ENCODE data around the gene KDM8.

The KDM8 gene

DNA sequence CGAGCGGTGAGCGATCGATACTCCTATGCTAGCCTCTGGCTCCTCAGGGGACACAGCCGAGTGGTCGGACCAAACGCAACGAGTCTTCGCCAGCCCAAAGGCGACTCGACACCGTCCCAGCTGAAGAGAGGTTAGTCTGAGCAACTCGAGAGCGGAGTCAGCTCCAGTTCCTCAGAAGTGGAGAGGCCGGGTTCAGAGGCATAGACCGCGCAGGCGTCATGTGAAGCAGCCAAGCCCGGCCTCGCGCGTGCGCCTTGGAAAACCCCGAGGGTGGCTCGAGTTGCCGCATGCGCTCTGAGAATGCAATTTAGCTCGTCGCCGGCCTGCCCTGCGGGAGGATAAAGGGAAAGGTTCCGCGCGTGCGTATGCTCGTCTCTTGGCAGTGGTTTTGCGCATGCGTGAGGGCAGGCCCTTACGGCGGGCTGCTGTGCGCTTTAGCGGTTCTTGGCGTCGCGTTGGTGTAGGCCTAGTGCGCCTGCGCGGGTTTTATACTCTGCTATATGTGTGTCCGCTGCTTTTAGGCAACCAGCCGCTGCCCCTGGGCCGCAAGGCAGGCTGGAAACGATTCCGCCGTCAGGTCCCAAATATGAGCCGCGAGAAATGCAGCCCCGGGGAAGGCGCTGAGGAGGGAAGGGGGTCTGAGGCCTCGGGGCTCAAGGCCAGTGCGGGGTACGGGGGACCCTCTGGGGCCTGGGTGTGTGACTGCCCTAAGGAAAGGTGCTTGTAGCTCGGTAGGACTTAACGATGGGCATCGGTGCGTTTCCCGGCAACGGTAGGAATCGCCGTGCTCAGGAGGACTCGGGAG is at the start of gene KDM8:
KDM8 (plus strand) TSS at position 20 of the 805 bp plus-strand sequence. CDS start 6,598 bp downstream, outside the sequence.
- peak; percentile 99 to 100 for DNase-seq

- DNase-seq = peak in 1 of 2 experiments; percentile 31
Observed at GRCh38 chr16:27154705-27155521, 48.4 kb upstream of the KDM8 start.

DNA sequence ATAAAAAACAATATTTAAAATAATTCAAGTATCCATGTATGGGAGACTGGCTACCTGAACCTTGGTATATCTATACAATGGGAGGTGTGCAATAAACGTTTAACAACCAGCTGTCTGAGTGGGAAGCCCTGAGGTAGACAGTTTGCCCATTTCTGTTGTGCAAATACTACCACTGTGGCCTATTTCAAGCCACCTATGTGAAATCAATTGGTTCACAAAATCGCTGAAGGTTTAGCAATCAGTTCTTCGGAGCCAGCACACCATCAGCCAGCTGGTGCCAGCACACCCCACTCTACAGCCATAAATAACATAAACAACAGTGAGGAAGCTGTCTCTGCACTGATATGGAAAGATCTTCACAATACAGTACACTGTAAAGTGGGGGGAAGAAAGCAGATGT is 46.7 kb upstream of the KDM8 start:
- DNase-seq = no peak

DNA sequence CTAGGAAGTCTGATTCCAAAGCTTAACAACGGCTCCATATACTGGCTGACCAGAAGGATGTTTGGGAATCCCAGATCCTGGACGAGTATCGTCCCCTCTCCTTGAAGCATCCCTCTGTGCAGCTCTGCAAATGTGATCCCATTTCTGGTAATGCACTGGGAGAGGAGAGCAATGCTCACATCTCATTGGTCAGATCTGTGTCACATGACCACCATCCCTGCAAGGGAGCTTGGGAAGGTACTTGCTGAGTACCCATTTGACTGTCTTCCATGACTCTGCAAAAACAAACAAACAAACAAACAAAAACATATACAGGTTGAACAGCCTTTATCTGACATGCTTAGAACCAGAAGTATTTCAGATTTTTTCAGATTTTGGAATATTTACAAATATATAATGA is 41.9 kb upstream of the KDM8 start:
- no peak for DNase-seq

DNA sequence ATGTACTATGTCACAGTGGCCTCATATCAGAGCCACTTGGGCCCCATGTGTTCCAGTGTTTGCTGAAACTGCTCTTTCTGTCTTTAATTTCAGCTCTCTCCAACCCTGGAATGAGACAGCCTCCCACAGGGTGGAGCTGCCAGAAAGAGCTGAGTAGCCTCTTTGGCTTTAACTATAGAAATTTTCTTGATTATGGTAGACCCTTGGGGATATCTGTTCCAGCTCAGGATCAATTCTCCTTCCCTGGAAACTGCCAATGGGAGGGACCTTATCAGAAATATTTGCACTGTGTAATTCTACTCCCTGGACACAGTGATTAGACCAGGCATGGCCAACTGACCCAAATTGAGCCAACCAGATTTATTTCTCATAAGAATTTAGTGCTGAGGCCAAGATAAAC is 39.0 kb upstream of the KDM8 start:
- no peak for DNase-seq

DNA sequence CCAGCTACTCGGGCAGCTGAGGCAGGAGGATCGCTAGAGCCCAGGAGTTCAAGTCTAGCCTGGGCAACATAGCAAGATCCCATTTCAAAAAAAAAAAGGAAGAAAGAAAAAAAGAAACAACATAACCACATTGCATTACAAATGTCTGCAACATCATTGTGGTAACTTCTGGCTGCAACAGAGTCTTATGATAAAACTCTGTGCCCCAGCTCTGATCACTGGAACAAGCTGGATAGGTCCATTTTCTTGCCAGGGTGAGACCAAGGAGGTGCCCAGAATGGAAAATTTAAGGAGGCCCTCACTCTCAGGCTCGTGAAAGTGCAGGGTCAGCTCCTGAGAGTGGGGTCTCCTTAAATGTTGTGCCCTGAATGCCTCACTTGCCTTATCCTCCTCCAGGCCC is 37.8 kb upstream of the KDM8 start:
- DNase-seq = no peak

GRCh38 chr16:27168790-27169189 is 34.5 kb upstream of the KDM8 start:
- DNase-seq = no peak

- DNase-seq = peak in 1 of 2 experiments; percentile 23
Observed at GRCh38 chr16:27169511-27170071, 33.7 kb upstream of the KDM8 start.

DNA sequence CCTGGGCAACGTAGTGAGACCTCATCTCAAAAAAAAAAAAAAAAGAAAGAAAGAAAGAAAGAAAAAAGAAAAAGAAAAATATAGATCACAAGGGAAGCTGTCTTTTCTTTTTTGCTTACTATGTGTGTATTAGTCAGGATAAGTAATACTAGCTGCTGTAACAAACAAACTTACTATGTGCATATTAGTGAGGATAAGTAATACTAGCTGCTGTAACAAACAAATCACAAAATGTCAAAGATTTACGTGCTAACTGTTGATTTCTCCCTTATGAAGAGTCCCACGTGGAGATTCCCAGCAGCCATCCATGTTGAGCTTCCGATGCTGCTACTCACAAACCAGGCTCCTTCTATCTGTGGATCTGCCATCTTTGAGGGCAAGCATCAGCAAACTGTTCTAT is 31.7 kb upstream of the KDM8 start:
- no peak for DNase-seq

DNA sequence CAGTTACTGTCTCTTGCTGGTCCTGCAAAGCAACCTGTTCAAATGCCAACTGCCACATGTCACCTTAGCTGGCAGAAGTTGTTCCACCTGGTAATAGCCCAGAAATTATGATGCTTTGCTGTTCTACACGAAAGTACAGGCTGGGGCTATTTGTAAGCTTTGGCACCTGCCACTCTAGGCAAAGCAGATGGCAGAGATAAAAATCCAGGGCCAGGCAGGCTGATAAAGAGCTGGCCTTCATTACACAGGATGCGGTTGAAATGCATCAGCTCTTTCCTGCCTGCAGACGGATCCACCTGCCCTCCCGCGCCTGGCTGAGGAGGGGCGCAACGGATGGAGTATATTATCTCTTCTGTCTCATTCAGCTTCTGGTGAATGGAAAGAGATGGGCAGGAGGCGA is 29.3 kb upstream of the KDM8 start:
- no peak for DNase-seq

- no peak for DNase-seq
Observed at GRCh38 chr16:27174798-27175197, 28.5 kb upstream of the KDM8 start.

GRCh38 chr16:27175888-27176287 is 27.4 kb upstream of the KDM8 start:
- no peak for DNase-seq

DNA sequence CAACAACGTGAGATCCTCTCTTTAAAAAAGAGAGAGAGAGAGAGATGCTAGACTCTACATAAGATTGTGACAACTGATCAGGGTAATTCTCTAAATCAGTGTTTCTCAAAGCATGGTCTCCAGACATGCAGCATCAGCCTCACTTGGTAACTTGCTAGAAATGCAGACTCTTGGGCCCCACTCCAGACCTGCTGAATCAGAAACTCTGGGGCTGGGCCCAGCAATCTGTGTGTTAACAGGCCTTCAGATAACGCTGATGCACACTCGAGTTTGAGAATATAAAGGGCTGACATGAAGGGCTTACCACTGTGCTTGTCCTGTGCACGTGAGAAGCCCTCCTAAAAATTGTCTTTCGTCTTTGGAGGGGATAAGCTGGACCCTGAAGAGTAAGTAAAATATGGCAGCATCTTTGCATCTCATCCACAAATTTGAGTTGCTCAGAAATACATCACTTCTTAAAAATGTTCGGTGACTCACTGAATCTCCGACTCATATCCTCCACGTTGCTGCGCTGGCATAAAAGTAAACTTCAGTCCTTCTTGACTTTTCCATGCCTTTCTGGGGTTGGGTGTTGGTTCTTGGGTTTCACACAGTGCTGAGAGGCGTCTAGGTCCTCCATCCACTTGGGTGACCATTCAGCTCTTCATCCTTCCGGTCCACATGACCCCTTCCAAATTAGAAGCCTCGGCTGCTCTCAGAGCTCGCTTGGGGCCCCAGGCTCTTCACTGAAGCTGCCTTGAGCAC is 26.1 kb upstream of the KDM8 start:
- no peak for DNase-seq

GRCh38 chr16:27179500-27180072 is 23.7 kb upstream of the KDM8 start:
- peak; percentile 36 to 47 for DNase-seq

- DNase-seq = no peak
Observed at GRCh38 chr16:27181019-27181790, 22.1 kb upstream of the KDM8 start.

DNA sequence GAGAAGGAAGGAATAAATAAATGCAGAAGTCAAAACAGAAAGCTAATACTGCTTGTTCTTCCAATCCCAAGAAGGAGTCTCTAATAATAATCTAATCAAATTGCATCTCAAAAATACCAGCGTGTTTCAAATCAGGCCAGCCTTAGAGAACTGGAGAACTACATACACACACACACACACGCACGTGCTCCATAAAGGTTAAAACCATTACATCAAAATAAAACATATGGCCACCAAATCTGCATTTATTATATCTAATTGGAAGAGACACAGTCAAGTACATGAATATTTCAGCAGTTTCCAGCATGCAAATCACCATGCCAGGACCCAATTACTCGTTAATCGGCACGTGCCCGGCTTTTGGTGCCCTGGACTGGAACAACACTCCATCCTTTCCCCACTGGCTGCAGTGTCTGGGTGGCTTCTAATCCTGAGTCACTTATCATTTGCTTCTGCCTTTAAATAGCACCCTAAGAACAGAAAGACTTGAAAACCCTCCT is 20.4 kb upstream of the KDM8 start:
- no peak for DNase-seq

DNA sequence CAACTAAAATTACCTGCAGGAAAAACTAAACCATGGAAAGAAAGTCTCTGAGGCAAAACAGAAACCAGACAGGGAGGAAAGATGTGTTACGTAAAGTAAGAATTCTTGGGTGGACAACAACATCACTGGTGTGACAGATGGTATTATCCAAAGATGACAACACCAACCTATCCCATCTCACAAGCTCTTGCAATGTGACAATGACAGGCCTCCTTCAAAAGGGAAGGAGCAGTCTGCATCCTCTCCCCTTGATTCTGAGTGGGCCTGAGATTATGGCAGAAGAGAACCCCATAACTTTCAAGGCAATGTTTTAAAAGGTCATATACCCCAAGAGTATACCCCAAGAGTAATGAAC is 17.6 kb upstream of the KDM8 start:
- DNase-seq = no peak

GRCh38 chr16:27188633-27189032 is 14.7 kb upstream of the KDM8 start:
- DNase-seq = no peak

- DNase-seq = no peak
Observed at GRCh38 chr16:27189335-27189972, 13.9 kb upstream of the KDM8 start.

DNA sequence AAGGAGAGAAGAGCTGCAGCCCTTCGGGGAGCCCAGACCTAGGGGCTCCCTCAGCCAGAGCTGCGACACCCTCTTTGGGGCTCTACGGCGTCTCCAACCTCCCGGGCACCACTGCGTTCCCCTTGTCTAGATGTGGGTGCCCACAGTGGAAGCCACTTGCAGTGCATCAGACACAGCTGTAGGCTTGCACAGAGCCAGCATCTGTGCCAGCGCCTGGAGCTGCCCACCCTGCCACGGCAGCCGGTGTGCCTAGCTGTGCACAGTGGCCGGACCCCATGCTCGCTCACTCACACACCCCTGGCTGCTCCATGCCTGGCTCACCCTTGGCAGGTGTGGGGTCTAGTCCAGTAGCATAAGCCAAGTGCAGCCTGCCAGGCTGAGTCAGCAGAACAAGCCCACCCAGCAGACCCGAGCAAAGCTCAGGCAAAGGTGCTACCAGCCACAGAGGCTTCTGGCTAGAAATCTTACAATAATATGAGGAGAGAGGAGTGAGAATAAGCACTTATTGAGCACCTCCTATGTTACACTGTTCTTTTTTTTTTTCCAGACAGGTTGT is 12.9 kb upstream of the KDM8 start:
- no peak for DNase-seq

GRCh38 chr16:27191352-27191924 is 11.9 kb upstream of the KDM8 start:
- DNase-seq = no peak

Measured in NCI-H1930 (cell line).